MG63 (cell line): ENCODE measurements around the gene AKR7A2. TPM values are rescaled to one million over a fixed set of nuclear protein-coding genes. Genes with fewer than 3 reads are reported as not detected.
"Not testable (repeated sequence)": the region's sequence is repeated elsewhere in the genome, so short reads cannot be mapped to it uniquely, and the experiment has no call there.

Experiments
- DNase-seq: peaks from one replicate; pipeline ENCODE4 v3.0.0-alpha.2; 2020
- H3K27me3 ChIP-seq: fragments of 250-450 bp; sonication (Bioruptor Pico); 2 replicates; pipeline ENCODE4 v1.5.1; 2020; ENCODE audit warnings: mild to moderate bottlenecking, moderate library complexity
- H3K36me3 ChIP-seq: fragments of 250-450 bp; sonication (Bioruptor Pico); 2 replicates; pipeline ENCODE4 v1.5.1; 2020; ENCODE audit warnings: mild to moderate bottlenecking, moderate library complexity
- H3K4me3 ChIP-seq: fragments of 250-450 bp; sonication (Bioruptor Pico); 2 replicates; pipeline ENCODE4 v1.5.1; 2020; ENCODE audit warnings: mild to moderate bottlenecking, moderate library complexity
- H3K9me3 ChIP-seq: fragments of 250-450 bp; sonication (Bioruptor Pico); 2 replicates; pipeline ENCODE4 v1.5.1; 2020; ENCODE audit warnings: mild to moderate bottlenecking, moderate library complexity
- total RNA-seq: library from RNA; depleted of rRNA; stranded (reverse); fragments of >200 nt; shearing (Covaris generic); gene quantifications from 2 replicates; pipeline ENCODE4 v1.2.3, GENCODE V29; 2014; ENCODE audit warnings: low replicate concordance

The AKR7A2 gene
- total RNA-seq, 1 experiment from 2014 or later, result 83.3 TPM

- DNase-seq, result no peak
- no peaks in the 10 kb centered on the region for H3K36me3 ChIP-seq
- H3K27me3 ChIP-seq, result no peaks in the 10 kb centered on the region
- H3K4me3 ChIP-seq, result no peak overlapping the region
- no peaks in the 10 kb centered on the region for H3K9me3 ChIP-seq
Measured at GRCh38 chr1:19289244-19289643, 22.7 kb downstream of the AKR7A2 start.

- not testable (repeated sequence) for H3K27me3 ChIP-seq, H3K9me3 ChIP-seq, H3K4me3 ChIP-seq, DNase-seq, H3K36me3 ChIP-seq
Measured at GRCh38 chr1:19288324-19289241, 23.4 kb downstream of the AKR7A2 start, which contains the start of gene AKR7A3. AKR7A3 (minus strand) TSS chr1:19288770; CDS start chr1:19288709, 61 bp downstream.

DNA sequence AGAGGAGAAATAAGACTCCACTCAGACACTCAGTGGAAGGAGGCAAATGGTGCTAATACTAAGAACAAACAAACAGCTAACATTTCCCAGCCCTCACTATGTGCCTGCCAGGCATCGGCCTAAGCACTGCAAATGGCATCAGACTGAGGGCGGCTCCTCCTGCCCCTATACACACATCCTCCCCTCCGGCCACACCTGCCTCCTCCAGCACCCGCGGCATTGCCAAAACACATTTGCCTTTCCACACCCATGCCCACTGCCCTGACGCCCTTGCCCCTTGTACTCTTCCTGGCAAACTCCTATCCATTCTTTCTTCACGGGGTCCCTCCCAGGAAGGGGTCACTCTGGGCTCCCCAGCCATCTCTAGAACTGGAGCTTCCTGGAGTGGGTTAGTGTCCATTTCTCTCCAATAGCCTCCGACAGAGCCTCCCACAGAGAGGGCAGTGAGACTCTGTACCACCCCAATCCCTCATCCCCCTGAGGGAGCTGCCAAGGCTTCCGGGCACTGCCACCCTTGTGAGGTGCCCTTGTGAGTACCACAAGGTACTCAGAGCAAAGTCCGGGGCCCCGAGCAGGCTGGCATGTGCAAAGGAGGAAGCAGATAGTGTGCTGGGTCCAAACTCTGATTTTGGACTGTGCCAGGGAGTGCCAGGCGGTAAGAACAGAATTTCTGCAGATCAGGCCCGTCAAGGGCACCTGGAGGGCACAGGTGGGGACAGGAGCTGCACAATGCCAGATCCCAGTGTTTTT, 24.3 kb downstream of the AKR7A2 start:
- no peak for DNase-seq
- Histone ChIP-seq H3K27me3 (no peaks in the 10 kb centered on the region), H3K9me3 (no peaks in the 10 kb centered on the region), H3K36me3 (no peaks in the 10 kb centered on the region), H3K4me3 (no peak overlapping the region)

- H3K4me3 ChIP-seq, DNase-seq, H3K9me3 ChIP-seq, H3K27me3 ChIP-seq, H3K36me3 ChIP-seq: not testable (repeated sequence)
Measured at GRCh38 chr1:19285807-19286206, 26.1 kb downstream of the AKR7A2 start.

- not testable (repeated sequence) for H3K36me3 ChIP-seq, H3K4me3 ChIP-seq, DNase-seq, H3K9me3 ChIP-seq, H3K27me3 ChIP-seq
Measured at GRCh38 chr1:19285366-19285765, 26.6 kb downstream of the AKR7A2 start.

GRCh38 chr1:19284881-19285280, 27.1 kb downstream of the AKR7A2 start:
- Histone ChIP-seq H3K4me3 (no peak overlapping the region), H3K9me3 (no peaks in the 10 kb centered on the region), H3K27me3 (no peaks in the 10 kb centered on the region), H3K36me3 (peaks cover 2% of the 10 kb centered on the region; the same call in 1 of the 2 replicates)
- DNase-seq, result no peak

GRCh38 chr1:19283891-19284290, 28.1 kb downstream of the AKR7A2 start:
- DNase-seq, result no peak
- Histone ChIP-seq H3K9me3 (no peaks in the 10 kb centered on the region), H3K4me3 (no peak overlapping the region), H3K27me3 (no peaks in the 10 kb centered on the region), H3K36me3 (peaks cover 2% of the 10 kb centered on the region; the same call in 1 of the 2 replicates)

- DNase-seq, result no peak
- Histone ChIP-seq H3K36me3 (no peaks in the 10 kb centered on the region), H3K27me3 (no peaks in the 10 kb centered on the region), H3K4me3 (no peak overlapping the region), H3K9me3 (0 out of 2 replicates have a peak, but pooled peaks cover 2% of the 10 kb centered on the region)
Measured at GRCh38 chr1:19274636-19275035, 37.3 kb downstream of the AKR7A2 start.

GRCh38 chr1:19273844-19274531, 38.0 kb downstream of the AKR7A2 start:
- H3K4me3 ChIP-seq, H3K27me3 ChIP-seq, DNase-seq, H3K36me3 ChIP-seq, H3K9me3 ChIP-seq: not testable (repeated sequence)

- Histone ChIP-seq H3K9me3 (0 out of 2 replicates have a peak, but pooled peaks cover 2% of the 10 kb centered on the region), H3K4me3 (no peak overlapping the region), H3K27me3 (no peaks in the 10 kb centered on the region), H3K36me3 (no peaks in the 10 kb centered on the region)
- no peak for DNase-seq
Measured at GRCh38 chr1:19273106-19273843, 38.7 kb downstream of the AKR7A2 start.

- Histone ChIP-seq H3K9me3 (0 out of 2 replicates have a peak, but pooled peaks cover 2% of the 10 kb centered on the region), H3K27me3 (no peaks in the 10 kb centered on the region), H3K36me3 (no peaks in the 10 kb centered on the region), H3K4me3 (no peak overlapping the region)
- DNase-seq, result no peak
Measured at GRCh38 chr1:19272064-19272463, 39.9 kb downstream of the AKR7A2 start.

DNA sequence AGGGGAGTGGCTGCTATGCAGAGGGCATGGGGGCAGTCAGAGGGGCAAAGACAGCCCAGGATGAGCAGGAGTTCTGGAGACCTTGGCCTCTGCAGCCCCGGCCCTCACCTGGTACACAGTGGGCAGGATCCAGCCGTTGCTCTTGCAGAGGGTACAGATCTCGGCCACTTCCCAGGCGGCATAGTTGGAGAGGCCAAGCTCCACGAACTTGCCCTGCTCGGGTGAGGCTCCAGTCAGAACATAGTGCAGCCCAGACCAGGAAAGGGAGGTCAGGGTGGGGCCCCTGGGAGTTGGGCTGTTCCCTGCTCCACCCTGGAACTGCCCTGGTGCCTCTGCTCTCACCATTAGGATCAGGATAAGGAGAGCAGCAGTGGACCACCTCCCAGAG, 41.6 kb downstream of the AKR7A2 start:
- H3K36me3 ChIP-seq, H3K9me3 ChIP-seq, H3K4me3 ChIP-seq, DNase-seq, H3K27me3 ChIP-seq: not testable (repeated sequence)

- not testable (repeated sequence) for H3K4me3 ChIP-seq, H3K27me3 ChIP-seq, H3K36me3 ChIP-seq, DNase-seq, H3K9me3 ChIP-seq
Measured at GRCh38 chr1:19269427-19270342, 42.3 kb downstream of the AKR7A2 start.

GRCh38 chr1:19268445-19268844, 43.5 kb downstream of the AKR7A2 start:
- no peaks in the 10 kb centered on the region for H3K9me3 ChIP-seq
- DNase-seq, result no peak
- H3K4me3 ChIP-seq, result no peak overlapping the region
- H3K27me3 ChIP-seq, result no peaks in the 10 kb centered on the region
- H3K36me3 ChIP-seq, result no peaks in the 10 kb centered on the region

GRCh38 chr1:19262744-19263143, 49.2 kb downstream of the AKR7A2 start:
- Histone ChIP-seq H3K36me3 (peaks cover 29% of the 10 kb centered on the region), H3K4me3 (no peak overlapping the region), H3K27me3 (no peaks in the 10 kb centered on the region), H3K9me3 (no peaks in the 10 kb centered on the region)
- no peak for DNase-seq
